ENCODE data around the gene LEMD1.

DNA sequence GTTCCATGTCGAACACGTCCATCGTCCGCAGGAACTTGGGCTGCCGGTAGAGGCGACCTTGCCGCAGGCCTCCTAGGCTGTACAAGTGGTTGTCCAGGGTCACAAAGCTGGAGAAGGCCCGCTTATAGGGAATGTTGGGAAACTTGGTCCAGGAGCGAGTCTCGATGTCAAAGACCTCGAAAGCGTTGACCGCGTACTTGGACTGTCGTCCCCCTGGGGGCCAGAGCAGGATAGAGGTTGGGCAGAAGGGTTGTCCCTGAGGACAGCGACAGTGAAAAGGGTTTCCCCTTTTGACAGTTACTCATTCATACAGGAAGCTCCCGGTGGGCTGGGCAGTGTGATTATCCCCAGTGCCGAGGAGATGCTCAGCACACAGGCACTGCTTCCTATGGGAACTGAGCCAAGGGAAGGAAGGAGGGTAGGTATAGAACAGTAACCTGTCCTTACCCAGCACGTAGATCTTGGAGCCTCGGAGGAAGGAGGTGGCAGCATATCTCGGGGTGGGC, 82.6 kb downstream of the LEMD1 start:
- TF ChIP-seq EZH2 (IDR thresholded peaks at IDR 0.05; ENCODE audit: borderline replicate concordance, insufficient read depth, low read length, poor library complexity, severe bottlenecking) (no peak), SMC3 (conservative IDR thresholded peaks at IDR 0.05; ENCODE audit: poor library complexity) (no peak), CTCF (IDR thresholded peaks at IDR 0.05; ENCODE audit: poor library complexity, severe bottlenecking) (no peak), RAD21 (conservative IDR thresholded peaks at IDR 0.05) (no peak), EP300 (conservative IDR thresholded peaks at IDR 0.05; ENCODE audit: poor library complexity, severe bottlenecking) (no peak)
